NK-92 treated with Interleukin-12 subunit alpha and Interleukin-12 subunit beta, amount 100 ng/mL, for 24 hours (cell line): ENCODE measurements around the gene CEP295NL.
"Not testable (repeated sequence)": the region's sequence is repeated elsewhere in the genome, so short reads cannot be mapped to it uniquely, and the experiment has no call there.

ENCODE experiments used
- DNase-seq: peaks from one replicate; lab custom pipeline; 2025; lab: John Stamatoyannopoulos, UW

The CEP295NL gene

DNA sequence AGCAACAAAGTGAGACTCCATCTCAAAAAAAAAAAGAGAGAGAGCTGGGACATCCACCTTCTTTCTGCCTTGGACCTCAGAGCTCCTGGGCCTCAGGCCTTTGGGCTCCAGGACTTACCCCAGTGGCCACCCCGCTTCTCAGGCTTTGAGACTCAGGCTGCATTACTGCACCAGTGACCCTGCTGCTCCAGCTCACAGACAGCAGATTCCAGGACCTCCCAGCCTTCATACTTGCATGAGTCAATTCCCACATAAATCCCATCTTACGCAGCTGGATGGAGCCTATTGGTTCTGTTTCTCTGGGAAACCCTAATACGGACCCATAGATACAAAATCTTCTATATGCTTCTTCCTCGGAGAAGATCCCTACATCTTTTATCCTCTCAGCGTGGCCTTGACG lies 2.1 kb upstream of the CEP295NL start:
- DNase-seq = no peak

GRCh38 chr17:78904371-78904770 lies 1.4 kb upstream of the CEP295NL start:
- DNase-seq = no peak

DNA sequence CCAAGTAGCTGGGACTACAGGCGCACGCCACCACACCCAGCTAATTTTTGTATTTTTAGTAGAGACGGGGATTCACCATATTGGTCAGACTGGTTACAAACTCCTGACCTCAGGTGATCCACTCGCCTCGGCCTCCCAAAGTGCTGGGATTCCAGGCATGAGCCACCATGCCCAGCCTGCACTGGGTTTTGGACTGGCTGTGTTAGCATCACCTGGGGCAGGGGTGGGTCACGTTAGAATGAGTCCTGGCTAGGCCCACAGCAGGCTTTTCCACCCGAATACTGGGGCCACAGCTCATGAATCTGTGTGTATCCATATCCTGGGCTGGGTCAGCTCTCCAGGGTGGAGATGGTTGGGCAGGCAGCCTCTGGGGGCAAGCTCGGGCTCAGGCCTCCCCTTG lies 770 bp downstream of the CEP295NL start:
- not testable (repeated sequence) for DNase-seq

GRCh38 chr17:78901806-78902205 lies 1.2 kb downstream of the CEP295NL start:
- no peak for DNase-seq

- no peak for DNase-seq
These were observed 2.2 kb downstream of the CEP295NL start for GRCh38 chr17:78900816-78901215.

GRCh38 chr17:78899361-78900260 lies 3.4 kb downstream of the CEP295NL start:
- no peak for DNase-seq

GRCh38 chr17:78898947-78899346 lies 4.1 kb downstream of the CEP295NL start:
- no peak for DNase-seq

GRCh38 chr17:78898075-78898836 lies 4.7 kb downstream of the CEP295NL start:
- no peak for DNase-seq

DNA sequence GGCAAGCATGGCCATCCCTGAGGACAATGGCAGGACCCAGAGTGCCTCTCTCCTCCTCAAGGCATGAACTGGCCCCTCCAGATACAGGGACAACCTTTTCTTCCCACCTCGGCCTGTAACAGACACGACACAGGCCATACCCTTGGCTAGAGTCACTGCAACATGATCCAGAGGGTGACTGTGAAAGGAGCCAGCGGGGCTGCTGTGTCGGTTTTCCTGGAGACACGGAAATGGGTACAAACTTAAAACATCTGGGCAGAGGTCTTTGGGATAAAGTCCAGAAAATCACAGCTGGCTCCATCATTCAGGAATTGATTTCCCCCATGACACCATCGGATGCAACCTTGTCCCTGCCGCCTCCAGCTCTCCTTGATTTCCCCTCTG lies 5.3 kb downstream of the CEP295NL start:
- no peak for DNase-seq

DNA sequence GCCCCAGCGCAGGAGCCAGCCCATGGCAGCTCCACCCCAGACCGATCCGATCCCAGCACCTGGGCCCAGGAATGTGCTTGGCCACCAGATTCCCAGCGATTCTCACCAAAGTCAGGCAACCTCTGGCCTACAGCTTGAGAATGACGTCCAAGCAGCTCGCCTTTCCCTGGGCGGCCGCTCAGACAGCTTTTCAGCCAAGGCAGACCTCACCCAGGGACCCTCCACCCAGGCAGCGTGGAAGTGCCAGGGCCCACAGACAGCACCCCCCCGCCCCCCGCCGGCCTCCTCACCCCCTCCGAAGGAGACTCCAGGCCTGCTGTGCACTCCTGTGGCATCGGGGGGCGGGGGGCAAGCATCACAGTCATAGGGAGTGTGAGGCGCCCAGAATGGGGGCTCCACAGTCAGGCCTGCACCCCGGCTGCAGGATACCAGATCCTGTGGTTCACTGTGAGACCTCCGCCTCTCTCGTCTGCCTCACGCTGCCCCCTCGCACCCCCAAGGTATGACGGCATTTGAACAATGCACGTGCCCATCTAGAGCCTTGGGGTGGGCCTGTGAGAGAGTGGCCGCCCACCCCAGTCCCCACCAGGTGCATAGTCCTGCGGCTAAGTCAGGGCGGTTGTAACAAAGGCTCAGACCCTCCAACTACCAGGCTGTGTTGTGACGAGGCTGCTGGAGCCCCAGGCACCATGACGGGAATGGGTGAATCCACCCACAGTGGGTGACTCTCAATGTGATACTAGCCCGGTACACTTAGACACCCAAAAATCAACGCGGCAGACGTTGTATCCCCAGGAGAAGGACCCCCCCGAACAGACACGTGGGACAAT lies 6.0 kb downstream of the CEP295NL start:
- no peak for DNase-seq

- no peak for DNase-seq
These were observed 6.7 kb downstream of the CEP295NL start for GRCh38 chr17:78896091-78896833.

DNA sequence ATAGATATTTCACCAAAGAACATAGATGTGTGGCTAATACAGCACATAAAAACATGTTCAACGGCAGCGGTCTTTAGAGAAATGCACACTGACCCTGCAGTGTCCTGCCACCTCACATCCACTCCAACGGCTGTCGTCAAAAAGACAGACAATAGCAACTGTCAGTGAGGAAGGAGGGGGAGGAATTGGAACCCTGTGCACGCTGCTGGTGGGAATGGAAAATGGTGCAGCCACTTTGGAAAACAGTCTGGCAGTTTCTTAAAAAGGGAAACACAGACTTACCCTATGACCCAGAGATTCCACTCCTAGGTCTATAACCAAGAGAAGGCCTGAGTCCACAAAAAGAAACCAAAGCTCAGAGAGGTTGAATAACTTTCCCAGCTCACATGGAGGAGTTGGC lies 7.7 kb downstream of the CEP295NL start:
- DNase-seq = no peak

- no peak for DNase-seq
These were observed 9.3 kb downstream of the CEP295NL start for GRCh38 chr17:78893684-78894083.

DNA sequence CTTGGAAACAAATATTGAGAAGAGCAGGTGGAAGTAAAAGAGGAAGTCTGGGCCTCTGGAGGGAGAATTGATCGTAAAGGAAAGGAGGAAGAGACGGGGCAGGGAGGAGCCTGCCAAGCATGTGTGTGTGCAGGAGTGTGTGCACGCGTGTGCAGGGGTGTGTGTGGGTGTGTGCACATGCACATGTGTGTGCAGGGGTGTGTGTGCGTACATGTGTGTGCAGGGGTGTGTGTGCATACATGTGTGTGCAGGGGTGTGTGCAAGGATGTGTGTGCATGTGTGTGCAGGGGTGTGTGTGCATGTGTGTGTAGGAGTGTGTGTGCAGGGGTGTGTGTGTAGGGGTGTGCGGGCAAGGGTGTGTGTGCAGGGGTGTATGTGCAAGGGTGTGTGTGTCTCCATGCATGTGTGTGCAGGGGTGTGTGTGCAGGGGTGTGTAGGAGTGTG lies 10.0 kb downstream of the CEP295NL start:
- no peak for DNase-seq

DNA sequence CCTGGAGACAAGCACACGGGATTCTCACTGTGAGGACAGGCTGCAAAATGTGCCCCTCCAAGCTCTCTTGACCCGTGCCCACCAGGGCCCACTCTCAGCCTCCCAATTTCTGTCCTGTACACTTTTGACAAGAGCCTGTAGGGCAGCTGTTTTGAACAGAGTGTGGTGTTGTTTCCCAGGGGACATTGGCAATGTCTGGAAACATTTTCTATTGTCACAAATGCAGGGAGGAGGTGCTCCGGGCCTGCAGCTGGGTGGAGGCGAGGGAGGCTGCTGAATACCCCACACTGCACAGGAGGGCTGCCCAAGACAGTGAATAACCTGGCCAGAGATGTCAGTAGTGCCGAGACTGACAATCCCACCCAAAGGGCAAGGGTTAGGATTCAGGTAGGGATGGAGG lies 10.5 kb downstream of the CEP295NL start:
- no peak for DNase-seq

- DNase-seq = no peak
These were observed 10.9 kb downstream of the CEP295NL start for GRCh38 chr17:78892062-78892456.

- DNase-seq = no peak
These were observed 11.5 kb downstream of the CEP295NL start for GRCh38 chr17:78891406-78892061.

GRCh38 chr17:78890498-78890897 lies 12.5 kb downstream of the CEP295NL start:
- DNase-seq = no peak

GRCh38 chr17:78890096-78890495 lies 12.9 kb downstream of the CEP295NL start:
- DNase-seq = not testable (repeated sequence)

DNA sequence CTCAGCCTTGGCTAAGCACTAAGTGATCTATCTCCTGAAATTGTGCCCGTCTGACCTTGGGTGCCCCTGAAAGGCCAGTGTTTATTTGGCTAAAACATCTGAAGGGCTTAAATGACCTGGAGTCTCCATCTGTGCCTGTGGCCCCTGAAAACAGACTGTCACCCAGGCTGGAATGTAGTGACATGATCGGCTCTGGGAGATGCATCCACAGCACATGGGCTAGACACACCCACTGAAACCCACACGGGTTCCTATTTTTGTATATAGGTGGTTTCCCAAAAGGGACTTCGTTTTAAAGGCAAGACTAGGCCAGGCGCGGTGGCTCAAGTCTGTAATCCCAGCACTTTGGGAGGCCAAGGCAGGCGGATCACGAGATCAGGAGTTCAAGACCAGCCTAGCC lies 13.5 kb downstream of the CEP295NL start:
- DNase-seq = no peak

GRCh38 chr17:78888941-78889518 lies 14.0 kb downstream of the CEP295NL start:
- DNase-seq = no peak
